ENCODE results near the gene TXNRD2.
A peak's percentile ranks its signal among the peaks of the same experiment; 100 is the strongest.
"Not testable (repeated sequence)": the region's sequence is repeated elsewhere in the genome, so short reads cannot be mapped to it uniquely, and the experiment has no call there.

The TXNRD2 gene

DNA sequence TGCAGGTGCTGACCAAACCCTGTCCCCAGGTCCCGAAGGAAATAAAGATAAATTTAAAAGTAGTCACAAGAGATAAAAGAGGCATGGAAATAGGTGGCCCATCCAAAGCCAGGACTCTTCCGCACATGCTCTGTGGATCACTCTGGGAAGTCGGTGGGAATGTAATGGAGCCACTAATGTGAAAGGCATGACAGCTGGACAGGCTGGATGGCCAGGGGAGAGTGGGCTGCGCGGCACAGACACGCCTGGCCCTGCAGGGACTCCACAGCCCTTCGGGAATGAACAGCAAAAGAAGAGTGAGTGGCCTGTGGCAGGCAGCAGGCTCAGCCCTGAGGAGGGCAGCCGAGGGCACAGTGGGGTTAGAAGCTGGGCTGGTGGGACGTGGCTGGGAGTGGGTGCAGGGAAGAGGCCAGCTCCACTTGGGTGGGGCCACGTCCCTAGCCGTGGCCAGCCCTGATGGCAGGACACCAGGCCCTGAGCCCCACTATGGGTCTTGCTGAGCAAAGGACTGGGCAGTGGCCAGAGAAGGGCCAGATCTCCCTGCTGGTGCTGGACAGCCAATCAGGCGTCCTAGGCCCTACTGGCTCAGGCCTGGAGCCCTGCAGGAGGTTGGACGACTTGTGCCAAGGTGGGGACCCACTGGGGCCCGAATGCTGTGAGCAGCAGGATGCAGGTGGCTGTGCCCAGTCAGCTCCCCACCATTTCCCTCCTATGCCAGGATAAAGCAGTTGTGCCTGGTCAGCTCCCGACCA lies 55.6 kb downstream of the TXNRD2 start:
- DNase-seq = no peak

DNA sequence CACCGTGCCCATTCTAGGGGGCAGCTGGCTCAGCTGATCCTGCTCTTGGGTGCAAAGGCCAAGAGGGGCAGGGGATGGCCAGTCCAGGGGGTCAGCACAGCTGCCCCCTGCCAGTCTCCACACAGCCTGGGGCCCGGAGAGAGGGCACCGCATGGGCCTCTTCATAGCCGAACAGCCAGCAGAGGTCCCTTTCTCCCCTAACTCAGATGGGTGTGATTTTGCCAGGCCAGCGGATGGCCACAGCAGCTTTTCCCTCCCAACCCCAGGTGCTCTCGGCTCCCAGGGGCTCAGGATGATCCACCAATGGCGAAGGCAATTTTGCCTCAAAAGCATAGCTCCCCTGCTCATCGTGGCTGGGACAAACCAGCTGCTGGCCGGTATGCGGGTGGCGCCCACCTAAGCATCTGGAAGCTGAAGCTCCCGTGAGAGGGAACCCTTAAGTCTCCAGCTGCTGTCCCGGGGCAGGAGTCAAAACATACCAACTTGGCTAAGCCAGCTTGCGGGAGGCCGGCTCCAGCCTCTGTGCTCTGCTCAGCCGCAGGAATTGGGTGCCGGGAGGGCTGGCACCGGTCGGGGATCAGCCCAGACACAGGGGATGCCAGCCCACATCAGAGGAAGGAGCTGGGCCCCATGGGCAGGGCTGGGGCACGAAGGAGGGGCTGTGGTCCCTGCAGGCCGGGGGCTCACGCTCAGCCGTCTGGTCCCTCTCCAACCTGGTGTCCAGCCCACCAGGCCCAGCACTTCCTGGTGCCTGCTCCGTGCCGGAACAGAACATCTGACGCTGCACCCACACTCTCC lies 56.5 kb downstream of the TXNRD2 start:
- DNase-seq = no peak

DNA sequence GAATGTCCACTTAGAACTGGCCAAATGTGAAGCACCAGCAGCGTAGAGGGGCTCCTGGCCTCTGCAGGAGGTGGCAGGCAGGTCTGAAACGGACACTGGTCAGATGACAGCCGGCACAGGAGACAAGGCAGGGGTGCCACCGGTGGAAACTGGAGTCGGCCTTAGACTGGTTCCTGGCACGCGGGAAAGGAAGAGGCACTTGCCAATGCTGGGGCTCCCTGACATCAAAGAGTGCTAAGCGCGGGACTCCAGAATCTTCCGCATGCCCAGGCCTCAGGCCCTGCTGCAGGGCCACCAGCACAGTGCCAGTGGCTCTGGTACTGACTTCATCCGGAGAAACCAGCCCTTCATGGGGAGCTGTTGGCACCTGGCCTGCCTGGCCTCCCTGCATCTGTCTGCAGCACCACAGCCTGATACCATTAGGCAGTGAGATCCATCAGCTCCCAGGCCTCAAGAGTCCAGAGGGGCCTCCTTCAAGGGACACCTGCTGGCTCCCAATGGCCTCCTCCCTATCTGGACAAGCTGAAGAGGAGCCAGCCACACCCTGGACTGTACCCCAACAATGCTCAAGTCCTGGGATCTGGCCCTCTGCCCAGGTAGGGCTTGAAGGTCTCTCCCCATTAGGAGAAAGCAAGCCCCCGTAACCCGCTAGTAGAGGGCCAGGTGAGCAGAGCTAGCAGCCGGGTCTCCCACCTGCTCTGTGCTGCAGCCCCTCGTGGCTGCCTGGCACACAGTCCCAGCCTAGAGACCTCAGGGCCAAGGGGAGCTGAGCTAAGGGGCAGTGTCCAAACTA lies 57.3 kb downstream of the TXNRD2 start:
- DNase-seq = no peak

DNA sequence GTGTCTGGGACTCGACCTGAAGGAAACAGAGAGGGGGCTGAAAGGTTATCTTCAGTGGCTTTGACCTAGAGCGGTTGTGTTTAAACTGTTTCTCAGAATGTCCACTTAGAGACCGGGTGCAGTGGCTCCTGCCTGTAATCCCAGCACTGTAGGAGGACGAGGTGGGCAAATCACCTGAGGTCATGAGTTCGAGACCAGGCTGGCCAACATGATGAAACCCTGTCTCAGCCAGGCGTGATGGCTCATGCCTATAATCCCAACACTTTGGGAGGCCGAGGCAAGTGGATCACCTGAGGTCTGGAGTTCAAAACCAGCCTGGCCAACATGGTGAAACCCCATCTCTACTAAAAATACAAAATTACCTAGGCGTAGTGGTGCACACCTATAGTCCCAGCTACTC lies 58.2 kb downstream of the TXNRD2 start:
- DNase-seq = not testable (repeated sequence)

DNA sequence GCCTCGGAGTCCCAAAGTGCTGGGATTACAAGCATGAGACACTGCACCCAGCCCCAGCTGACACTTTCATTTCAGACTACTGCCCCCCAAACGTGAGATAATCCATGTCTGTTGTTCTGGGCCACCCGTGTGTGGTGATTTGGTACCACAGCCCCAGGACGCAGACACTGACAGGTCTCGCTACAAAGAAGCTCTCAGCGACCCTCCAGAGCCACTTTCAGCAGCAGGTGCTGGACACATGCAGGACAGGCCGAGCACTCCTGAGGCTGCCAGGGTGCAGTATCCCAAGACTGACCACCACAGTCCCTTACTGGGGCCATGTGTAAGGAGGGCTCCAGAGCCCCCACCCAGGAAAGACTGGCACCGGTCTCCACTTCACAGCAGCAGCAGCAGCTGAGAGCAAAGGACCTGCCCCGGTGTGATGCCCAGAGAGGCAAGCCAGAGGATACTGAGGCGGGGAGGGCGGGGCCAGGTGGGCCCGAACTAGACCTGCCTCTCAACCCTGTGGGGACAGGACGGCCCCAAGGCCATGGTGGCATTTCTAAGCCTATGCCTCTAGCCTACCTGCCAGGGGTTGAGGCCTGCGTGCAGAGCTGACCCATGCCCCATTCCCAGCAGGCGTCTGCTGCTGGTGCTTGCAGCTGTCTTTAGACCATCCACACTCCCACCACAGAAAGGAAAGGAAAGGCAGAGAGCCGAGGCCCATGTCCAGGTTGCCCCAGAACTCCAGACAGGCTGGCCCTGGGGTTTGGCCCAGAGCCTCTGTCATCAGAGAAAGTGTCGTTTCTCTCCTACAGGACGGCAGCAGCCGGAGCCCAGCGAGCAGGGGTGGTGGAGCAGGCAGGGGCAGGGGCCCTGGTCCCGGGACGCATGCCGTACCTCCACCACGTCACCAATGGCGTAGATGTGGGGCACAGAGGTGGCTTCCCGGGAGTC lies 58.9 kb downstream of the TXNRD2 start:
- DNase-seq = no peak

DNA sequence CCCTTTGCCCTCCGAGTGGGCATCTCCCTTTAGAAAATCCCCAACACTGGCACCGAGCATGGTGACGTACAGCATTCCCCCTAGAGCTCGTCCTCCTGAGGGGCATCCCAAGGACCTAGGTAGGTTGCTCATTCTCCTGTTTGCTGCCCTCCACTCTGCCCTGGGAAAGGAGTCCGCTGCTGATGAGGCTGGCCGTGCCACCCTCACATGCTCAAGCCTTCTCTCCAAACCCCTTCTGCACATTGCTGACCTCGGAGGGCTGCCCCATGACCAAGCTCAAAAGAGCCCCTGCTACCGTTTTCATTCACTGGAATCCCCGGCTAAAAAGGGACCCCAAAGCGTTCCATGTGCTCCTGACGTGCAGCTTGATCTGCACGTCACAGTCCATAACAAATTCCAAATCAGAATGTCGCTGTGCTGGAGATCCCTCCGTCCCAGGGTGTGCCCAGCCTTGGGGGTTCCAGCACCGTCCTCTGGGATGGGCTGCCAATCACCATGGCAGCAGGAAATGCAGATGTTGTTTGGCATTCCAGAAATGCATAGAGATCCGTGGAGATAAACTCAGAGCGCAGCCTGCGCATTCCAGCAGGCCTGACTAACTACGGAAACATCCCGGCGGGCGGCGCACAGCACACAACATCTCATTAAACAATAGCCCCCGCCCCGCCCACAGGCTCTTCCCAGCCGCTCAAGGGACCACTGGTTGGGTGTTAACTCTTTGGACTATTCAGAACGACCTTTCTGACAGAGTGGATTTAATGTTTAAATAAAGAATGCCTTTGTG lies 60.6 kb downstream of the TXNRD2 start:
- DNase-seq = peak; percentile 99

DNA sequence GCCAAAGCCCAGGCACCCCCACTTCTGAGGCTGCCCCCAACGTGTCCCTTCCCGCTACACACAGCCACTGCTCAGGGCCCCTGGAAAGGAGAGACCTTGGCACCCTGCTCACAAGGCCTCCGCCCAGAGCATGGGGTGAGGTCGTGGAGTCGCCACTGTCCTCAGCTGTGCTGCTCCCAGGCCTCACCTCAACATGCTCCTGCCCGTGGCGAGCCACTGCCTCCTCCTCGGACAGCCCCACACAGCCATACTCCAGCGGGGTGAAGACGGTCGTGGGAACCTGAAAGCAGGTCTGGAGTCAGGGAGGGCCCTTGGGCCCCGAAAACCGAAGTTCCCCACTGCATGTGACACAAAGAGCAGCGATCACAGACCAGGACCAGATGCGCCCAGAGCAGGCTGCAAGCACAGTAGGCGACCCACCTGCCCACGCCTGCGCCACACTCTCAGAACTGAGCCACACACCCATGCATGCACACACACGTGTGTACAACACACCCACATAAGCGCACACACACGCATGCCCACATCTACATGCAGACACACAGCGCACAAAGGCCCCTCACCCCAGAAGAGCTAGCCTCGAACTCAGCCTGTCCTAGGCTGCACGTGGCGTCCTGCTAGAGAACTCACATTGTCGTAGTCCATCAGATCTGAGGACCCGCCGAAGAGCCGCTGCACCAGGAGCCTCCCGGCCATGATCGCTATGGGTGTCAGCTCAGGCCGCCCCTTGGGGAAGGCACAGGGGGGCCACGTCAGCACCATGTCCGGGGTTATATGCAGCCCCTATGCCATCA lies 61.4 kb downstream of the TXNRD2 start:
- DNase-seq = no peak

DNA sequence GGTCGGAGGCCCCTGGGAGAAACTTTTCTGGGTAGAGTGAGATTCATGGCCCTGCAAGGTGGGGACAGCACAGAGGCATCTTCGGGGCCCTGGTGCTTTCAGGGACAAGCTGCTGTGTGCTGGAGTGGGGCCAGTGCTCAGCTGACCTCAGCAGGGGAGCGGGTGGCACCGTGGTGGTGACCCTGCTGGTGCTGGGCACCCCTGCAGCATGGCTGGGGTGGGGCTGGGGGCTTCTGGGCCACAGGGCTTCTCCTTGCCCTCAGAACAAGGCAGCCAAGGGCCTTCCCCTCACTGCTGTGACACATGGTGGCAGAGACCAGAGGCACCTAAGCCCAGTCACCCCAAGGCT lies 62.0 kb downstream of the TXNRD2 start:
- no peak for DNase-seq

DNA sequence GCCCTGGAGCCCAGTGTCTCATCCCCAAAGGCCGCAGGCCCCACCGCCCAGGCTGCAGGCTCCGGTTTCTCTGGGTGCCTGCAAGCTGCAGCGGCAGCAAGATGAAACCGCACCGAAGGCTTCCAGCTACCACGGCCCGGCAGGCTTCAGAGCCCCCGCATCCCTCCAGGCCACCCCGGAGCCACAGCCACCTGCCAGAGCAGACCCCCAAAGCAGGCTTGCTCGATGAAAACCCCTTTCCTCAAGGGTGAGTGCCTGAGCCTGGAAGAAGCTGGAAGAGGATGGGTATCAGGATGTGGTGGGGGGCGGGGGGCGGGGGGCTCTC lies 62.4 kb downstream of the TXNRD2 start:
- DNase-seq = no peak

DNA sequence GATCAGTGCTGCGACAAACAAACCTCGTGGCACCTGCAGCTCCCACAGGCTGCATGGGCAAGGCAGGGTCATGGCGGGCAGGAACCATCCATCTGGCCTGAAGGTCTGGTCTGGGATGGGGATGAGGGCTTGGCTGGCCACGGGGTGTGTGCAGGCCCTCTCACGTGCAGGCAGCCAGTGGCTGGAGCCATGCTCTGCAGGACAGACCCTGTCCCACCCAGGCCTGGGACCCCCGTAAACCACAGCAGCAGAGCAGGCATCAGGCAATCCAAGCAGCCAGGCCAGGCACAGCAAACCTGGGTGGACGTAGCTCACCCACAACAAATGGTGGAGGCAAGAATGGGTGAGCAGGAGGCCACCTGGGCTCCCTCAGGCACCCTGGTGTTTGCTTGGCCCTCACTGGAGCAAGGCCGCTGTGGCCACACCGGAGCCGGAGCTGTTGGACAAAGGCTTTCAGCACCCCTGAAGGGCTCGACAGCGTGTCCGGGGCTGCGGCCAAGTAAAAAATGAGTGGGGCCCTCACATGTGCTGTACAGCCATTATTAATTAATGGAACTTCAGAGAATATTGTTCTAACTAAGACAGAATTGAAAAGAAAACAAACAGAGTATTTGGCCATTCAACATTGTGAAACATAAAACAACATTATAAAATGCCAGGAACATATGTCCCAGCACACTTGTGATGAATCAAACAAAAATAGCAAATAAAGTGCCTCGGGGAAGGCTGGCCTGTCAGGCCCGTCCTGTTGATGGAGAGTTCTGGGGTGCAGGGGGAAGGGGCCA lies 63.0 kb downstream of the TXNRD2 start:
- DNase-seq = peak; percentile 80

DNA sequence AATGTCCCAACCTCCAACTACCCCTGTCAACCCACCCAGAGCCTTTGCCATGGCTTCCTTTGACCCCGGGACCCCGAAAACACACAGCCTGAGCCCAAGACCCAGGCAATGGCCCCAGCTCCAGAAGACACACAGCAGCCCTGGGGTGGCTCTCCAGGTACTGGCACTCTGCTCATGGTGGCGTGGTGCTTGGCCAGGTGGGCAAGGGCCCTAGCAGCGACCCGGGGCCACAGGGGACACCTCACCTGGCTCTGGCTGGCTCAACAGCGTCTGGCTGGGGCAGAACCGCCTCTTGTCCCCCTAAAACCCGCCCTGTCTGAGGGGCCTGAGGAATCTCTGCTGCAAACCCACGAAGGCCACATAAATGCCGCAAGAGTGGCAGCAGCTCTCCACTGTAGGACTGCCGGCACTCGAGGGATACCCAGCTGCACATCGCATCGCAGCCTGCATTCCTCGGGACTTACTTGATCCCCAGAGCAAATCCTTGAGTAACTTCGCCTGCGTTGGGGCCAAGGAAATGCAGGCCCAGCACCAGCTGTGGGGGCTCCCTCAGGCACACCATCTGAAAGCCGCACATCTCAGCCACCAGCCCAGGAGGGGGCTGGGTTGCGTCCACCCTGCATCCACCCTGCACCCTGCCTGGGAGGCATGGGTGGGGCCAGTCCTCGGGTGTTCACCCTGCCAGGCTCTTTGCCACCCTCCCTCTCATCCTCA lies 63.8 kb downstream of the TXNRD2 start:
- DNase-seq = peak; percentile 69

DNA sequence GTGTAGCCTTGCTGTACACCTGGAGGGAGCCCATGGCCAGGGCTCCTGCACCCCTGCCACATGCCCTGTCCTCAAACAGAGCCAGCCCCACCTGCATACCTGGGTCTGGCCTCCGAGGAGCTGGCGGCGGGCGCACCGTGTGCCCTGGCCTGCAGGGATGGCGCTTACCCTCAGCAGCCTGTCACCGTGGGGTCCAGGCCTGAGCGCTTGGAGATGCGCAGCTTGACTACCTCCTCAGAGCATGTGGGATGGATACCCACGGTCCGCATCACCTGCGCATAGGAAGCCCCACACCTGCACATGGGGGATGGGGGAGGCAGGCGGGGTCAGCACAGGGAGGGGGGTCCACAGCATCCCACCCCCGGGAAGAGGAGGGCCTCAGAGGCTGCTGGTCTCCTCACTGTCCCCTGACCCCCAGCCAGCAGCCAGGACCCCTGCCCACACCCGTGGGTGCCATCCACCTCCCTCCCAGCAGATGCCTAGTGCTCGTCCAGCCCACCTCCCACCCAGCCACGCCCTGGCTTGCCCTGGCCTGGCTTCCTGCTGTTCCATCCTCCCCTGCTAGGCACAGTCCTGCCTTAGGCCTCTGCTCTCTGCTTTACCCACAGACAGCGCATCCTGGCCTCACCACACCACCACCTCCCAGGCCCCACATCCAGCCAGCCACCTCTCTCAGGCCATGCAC lies 64.5 kb downstream of the TXNRD2 start:
- no peak for DNase-seq

DNA sequence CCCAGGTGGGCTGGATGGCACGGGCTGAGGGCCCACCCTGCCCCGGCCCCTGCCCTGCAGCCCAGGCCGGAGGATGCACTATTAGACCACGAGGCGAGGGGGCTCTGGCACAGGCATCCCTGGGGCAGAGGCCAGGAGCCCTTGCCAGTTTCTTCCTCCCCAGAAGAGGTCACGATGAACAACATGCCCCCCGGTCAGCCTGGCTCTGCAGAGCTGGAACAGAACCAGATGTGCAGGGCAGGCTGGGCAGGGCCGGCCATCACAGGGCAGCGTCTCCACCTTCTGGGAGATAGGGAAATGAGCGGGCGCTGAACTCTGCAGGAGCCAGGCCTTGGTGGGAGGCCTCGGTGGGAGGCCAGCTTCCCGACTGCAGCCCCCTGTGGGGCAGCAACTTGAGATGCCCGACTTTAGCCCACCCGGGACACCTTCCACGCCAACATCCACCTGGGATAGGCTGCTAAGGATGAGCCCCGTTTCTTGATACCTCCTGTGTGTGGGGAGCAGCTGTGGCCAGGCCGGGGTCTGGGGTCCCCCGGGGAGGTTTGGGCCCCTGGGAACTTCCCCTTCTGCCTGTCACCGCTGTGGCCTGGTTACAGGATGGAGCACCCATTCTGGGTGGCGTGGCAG lies 65.2 kb downstream of the TXNRD2 start:
- DNase-seq = no peak

DNA sequence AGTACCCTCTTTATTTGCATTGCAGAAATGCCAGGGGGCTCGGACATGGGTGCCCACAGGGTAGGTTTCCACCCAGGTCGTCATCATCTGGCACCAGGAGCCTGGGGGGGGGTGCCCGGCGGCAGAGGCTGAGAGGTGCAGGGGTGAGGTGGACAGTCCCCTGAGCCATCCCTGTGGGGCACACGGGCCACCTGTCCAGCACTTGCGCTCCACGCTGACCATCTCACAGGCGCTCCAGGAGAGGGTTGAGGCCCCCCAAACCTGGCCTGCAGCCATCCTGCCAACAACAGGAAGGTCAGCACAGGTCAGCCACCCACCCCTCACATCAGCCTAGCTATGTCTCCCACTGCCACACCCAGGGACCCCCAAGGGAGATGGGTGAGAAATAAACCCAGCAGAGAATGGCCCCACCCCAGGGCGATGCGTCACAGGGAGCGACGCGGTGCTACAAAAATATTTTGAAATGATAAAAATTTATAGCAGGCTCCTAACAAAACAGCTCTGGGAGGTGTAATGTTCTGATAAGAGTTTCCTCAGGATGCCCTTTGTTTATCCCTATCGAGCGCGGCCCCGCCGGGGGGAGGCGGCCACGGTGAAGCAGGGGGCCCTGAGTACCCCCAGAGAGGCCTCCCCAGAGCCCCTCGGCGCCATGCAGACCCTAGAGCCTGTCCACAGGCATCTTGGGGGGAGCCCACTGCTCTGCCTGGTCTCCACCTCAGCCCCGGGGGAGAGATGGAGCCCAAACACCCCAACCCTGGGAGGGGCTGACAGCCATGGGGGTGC lies 65.9 kb downstream of the TXNRD2 start:
- DNase-seq = no peak

DNA sequence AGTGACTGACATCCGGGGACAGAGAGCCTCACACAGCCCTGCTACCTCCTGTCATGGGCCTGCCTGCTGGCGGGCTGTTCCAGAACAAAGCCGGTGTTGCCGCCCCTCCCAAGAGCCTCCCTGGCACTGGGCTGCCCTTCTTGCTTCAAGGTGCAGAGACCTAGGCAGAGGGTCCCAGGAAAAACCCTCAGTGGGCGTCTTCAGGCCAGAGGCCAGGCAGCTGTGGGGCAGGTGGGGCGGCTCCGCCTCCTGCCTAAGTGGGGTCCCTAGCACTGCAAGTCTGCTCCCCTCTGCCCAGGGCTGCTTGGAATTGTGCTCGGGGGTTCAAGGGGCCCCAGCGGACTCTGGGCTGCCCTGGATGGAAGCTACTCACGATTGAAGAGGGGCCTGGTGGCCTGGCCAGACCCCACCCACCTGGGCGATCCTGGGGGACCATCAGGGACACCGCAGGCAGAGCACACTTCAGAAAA lies 66.5 kb downstream of the TXNRD2 start:
- DNase-seq = no peak

DNA sequence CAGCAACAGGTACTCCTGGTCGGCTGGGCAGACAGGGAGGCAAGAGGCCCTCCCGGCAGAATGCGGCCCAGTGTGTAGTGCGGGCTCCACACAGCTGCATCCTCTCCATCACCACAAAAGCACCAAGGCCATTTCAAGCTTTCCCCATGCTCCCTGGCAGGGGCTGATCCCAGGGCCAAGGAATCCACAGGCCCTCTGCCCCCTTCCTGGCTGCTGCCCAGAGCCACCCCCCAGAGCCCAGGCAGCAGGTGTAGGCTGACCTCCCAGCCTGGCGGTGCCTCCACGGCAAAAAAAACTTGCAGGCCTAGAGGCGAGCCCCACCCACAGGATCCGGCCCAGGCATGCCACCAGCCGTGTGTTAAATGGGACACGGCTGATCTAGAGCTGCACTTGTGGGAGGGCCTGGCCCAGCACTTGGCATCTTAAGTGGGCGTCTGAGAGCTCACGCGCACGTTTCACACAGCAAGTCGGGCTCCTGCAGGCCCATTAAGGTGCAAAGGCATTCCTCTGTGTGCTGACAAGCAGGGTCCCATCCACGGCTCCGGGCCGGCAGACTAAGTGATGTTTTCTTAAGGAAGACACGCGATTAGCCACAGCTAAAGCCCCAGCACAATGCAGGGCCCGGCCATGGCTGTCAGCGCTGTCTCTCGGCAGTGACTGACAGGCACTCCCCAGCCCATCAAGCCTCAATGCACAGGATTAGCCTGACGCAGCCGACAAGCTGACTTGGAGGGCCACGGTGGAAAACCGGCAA lies 67.1 kb downstream of the TXNRD2 start:
- DNase-seq = no peak

DNA sequence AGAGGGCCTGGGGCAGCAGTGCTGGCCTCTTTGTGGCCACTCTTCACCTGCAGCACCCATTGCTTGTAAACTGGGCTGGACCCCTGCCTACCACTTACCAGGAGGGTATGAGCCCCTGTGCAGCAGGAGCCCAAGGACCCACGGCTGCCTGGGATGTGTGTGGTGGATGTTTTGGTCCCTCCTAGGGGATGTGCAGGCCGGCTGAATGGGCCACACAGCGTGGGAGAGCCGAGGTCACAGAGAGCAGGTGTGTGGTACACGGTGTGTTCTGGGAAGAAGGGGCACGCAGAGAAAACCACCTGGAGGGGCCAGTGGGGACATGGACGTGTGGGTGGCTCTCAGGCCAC lies 67.7 kb downstream of the TXNRD2 start:
- DNase-seq = no peak

All from EL (cell line).